GM23338 (cell line): ENCODE measurements around the gene UFD1. TPM values are rescaled to one million over a fixed set of nuclear protein-coding genes. Genes with fewer than 3 reads are reported as not detected.

Source experiments
- CTCF ChIP-seq, 2 experiments: fragments of 200-600 bp in 1 of 2; sonication (generic) in 1 of 2; conservative IDR thresholded peaks; 2 replicates each; pipeline versions ENCODE4 v1.5.1 to v1.6.1; 2016 to 2017; ENCODE audit warnings: antibody characterized with exemption in 2 of 2, low read depth in 2 of 2, mild to moderate bottlenecking in 2 of 2, moderate library complexity in 1 of 2
- EZH2 ChIP-seq: fragments of 200-600 bp; sonication (generic); IDR thresholded peaks from one replicate; pipeline ENCODE4 v1.8.0; 2017; ENCODE audit warnings: antibody characterized with exemption, mild to moderate bottlenecking, low read depth; ENCODE audit not compliant: unreplicated experiment
- EZH2phosphoT487 ChIP-seq: fragments of 200-600 bp; sonication (generic); IDR thresholded peaks from one replicate; pipeline ENCODE4 v1.8.1; 2018; ENCODE audit warnings: antibody characterized with exemption; ENCODE audit not compliant: unreplicated experiment
- NANOG ChIP-seq: IDR thresholded peaks from 2 replicates; pipeline ENCODE4 v1.6.1; 2016; ENCODE audit warnings: antibody characterized with exemption, borderline replicate concordance
- POLR2AphosphoS5 ChIP-seq: IDR thresholded peaks from 2 replicates; pipeline ENCODE4 v1.6.1; 2016; ENCODE audit warnings: antibody characterized with exemption, low read depth
- STAT1 ChIP-seq: IDR thresholded peaks from one replicate; pipeline ENCODE4 v1.6.1; 2016; ENCODE audit warnings: antibody characterized with exemption; ENCODE audit not compliant: unreplicated experiment
- ZNF114 ChIP-seq: fragments of 250-450 bp; sonication (Bioruptor Pico); IDR thresholded peaks from 2 replicates; pipeline ENCODE4 v1.5.0; 2020; ENCODE audit warnings: mild to moderate bottlenecking, moderate library complexity
- ZNF331 ChIP-seq: fragments of 250-450 bp; sonication (Bioruptor Pico); IDR thresholded peaks from 2 replicates; pipeline ENCODE4 v1.5.0; 2020; ENCODE audit warnings: low read depth, mild to moderate bottlenecking, moderate library complexity
- ZNF462 ChIP-seq: fragments of 250-450 bp; sonication (Bioruptor Pico); IDR thresholded peaks from 2 replicates; pipeline ENCODE4 v1.5.0; 2020; ENCODE audit warnings: mild to moderate bottlenecking, moderate library complexity
- polyA plus RNA-seq: library from polyadenylated mRNA; unstranded; fragments of >200 nt; fragmentation: Nextera tagmentation; extraction: Ambion mirVana; gene quantifications from 2 replicates; pipeline ENCODE4 v1.2.1, GENCODE V29; 2016
- total RNA-seq: library from RNA; depleted of rRNA; stranded (reverse); fragments of >200 nt; shearing (Covaris generic); gene quantifications from 2 replicates; pipeline ENCODE4 v1.2.3, GENCODE V29; 2014
- TF ChIP-seq, protein P1 (sequence below): IDR thresholded peaks from 2 replicates; pipeline ENCODE4 v1.6.1; 2016; ENCODE audit warnings: antibody characterized with exemption
- TF ChIP-seq, protein P2 (sequence below): IDR thresholded peaks from one replicate; pipeline ENCODE4 v1.6.1; 2018; ENCODE audit warnings: antibody characterized with exemption; ENCODE audit not compliant: unreplicated experiment

UFD1 gene
- total and polyA plus RNA-seq, 2 experiments from 2014 or later, result 53.5 to 93.8 TPM

- TF ChIP-seq ZNF462 (no peak), EZH2phosphoT487 (no peak), ZNF331 (CRISPR knock-in tag) (no peak), ZNF114 (CRISPR knock-in tag) (no peak), STAT1 (no peak), NANOG (no peak), POLR2AphosphoS5 (no peak), CTCF (conservative IDR thresholded peaks at IDR 0.05; ENCODE audit: low read depth in 2 of 2) (no peak), EZH2 (no peak)
- TF ChIP-seq, protein P1, sequence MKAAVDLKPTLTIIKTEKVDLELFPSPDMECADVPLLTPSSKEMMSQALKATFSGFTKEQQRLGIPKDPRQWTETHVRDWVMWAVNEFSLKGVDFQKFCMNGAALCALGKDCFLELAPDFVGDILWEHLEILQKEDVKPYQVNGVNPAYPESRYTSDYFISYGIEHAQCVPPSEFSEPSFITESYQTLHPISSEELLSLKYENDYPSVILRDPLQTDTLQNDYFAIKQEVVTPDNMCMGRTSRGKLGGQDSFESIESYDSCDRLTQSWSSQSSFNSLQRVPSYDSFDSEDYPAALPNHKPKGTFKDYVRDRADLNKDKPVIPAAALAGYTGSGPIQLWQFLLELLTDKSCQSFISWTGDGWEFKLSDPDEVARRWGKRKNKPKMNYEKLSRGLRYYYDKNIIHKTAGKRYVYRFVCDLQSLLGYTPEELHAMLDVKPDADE, result no peak
- TF ChIP-seq, protein P2, sequence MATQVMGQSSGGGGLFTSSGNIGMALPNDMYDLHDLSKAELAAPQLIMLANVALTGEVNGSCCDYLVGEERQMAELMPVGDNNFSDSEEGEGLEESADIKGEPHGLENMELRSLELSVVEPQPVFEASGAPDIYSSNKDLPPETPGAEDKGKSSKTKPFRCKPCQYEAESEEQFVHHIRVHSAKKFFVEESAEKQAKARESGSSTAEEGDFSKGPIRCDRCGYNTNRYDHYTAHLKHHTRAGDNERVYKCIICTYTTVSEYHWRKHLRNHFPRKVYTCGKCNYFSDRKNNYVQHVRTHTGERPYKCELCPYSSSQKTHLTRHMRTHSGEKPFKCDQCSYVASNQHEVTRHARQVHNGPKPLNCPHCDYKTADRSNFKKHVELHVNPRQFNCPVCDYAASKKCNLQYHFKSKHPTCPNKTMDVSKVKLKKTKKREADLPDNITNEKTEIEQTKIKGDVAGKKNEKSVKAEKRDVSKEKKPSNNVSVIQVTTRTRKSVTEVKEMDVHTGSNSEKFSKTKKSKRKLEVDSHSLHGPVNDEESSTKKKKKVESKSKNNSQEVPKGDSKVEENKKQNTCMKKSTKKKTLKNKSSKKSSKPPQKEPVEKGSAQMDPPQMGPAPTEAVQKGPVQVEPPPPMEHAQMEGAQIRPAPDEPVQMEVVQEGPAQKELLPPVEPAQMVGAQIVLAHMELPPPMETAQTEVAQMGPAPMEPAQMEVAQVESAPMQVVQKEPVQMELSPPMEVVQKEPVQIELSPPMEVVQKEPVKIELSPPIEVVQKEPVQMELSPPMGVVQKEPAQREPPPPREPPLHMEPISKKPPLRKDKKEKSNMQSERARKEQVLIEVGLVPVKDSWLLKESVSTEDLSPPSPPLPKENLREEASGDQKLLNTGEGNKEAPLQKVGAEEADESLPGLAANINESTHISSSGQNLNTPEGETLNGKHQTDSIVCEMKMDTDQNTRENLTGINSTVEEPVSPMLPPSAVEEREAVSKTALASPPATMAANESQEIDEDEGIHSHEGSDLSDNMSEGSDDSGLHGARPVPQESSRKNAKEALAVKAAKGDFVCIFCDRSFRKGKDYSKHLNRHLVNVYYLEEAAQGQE, result no peak
Observed at GRCh38 chr22:19525116-19525660, 46.2 kb upstream of the UFD1 start (continued).
